Measurements from ENCODE around the gene HOXB3.

GRCh38 chr17:48510761-48511604 lies 79.1 kb downstream of the HOXB3 start:
- no peak for TF ChIP-seq POLR2A (IDR thresholded peaks at IDR 0.05; ENCODE audit: low read length)
- TF ChIP-seq GATA1 (IDR thresholded peaks at IDR 0.05; ENCODE audit: low read depth, low read length), result no peak
